ENCODE data around the gene WDR83. TPM values are rescaled to one million over a fixed set of nuclear protein-coding genes. Genes with fewer than 3 reads are reported as not detected.
A peak's percentile ranks its signal among the peaks of the same experiment; 100 is the strongest.

Gene WDR83
- total and polyA plus RNA-seq, 5 donors from 2014 or later, result 10.6 to 18.5 (median 13.0) TPM

DNA sequence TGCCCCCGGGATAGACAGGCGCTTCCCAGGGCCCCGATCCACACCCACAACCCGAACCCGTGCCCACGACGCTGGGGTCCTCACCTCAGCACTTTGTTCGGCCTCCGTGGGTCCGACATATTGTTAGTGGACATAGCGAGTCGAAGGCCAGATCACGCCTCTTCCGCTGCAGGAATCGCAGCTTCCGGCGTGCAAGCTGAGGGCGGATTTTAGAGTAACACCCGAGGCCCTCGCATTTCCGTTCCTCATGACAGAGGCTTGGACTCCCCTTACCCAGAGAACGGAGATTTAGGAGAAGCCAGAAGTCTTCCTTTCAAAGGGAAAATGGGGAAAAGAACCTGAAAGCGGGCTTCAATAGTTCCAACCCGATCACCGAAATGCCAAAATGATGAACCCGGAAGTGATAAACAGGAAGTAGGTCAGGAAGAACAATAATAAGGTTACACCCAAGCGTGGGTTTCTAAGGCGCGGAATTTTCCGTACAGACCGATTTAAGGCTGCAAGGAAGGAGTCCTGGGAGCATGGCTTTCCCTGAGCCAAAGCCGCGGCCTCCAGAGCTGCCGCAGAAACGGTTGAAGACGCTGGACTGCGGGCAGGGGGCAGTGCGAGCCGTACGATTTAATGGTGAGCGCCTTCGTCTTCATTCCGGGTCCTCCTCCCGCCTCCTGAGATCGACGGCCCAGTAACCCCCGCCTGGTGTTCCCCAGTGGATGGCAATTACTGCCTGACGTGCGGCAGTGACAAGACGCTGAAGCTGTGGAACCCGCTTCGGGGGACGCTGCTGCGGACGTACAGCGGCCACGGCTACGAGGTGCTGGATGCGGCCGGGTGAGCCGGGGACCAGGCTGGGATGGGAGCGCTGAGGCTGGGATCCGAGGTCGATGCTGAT is 2.9 kb downstream of the WDR83 start:
- H3K27me3 Mint-ChIP-seq, result no peaks in the 10 kb centered on the region
- no peaks in the 10 kb centered on the region for H3K9me3 Mint-ChIP-seq
- H3K4me1 Mint-ChIP-seq, result peaks cover 5 to 66% (median 34%) of the 10 kb centered on the region in 4 donors
- peaks cover 12% of the 10 kb centered on the region for H3K36me3 ChIP-seq (ENCODE audit: control insufficient read depth, insufficient read depth, low read length)
- peak overlapping the region; percentile 99 for H3K27ac Mint-ChIP-seq
- ATAC-seq (ENCODE audit: low read depth in 2 of 2), result peak; percentile 12 to 42
- H3K36me3 Mint-ChIP-seq, result peaks cover 8% of the 10 kb centered on the region
- no peaks in the 10 kb centered on the region for H3K27me3 ChIP-seq (ENCODE audit: control insufficient read depth, insufficient read depth, low read length)
- peak overlapping the region; percentile 97 for H3K27ac ChIP-seq (ENCODE audit: insufficient read depth, low read length, poor library complexity, severe bottlenecking)
- peak overlapping the region; percentile 91 to 100 (median 96) for H3K4me3 Mint-ChIP-seq
- H3K4me1 ChIP-seq (ENCODE audit: control insufficient read depth, insufficient read depth, low read length, poor library complexity, severe bottlenecking), result peaks cover 59% of the 10 kb centered on the region
- DNase-seq, result peak; percentile 64 to 87 (median 84)
- no peaks in the 10 kb centered on the region for H3K9me3 ChIP-seq (ENCODE audit: control insufficient read depth in 2 of 2, low read length in 2 of 2)
- H3K4me3 ChIP-seq (ENCODE audit: low read depth, low read length), result peak overlapping the region; percentile 92

DNA sequence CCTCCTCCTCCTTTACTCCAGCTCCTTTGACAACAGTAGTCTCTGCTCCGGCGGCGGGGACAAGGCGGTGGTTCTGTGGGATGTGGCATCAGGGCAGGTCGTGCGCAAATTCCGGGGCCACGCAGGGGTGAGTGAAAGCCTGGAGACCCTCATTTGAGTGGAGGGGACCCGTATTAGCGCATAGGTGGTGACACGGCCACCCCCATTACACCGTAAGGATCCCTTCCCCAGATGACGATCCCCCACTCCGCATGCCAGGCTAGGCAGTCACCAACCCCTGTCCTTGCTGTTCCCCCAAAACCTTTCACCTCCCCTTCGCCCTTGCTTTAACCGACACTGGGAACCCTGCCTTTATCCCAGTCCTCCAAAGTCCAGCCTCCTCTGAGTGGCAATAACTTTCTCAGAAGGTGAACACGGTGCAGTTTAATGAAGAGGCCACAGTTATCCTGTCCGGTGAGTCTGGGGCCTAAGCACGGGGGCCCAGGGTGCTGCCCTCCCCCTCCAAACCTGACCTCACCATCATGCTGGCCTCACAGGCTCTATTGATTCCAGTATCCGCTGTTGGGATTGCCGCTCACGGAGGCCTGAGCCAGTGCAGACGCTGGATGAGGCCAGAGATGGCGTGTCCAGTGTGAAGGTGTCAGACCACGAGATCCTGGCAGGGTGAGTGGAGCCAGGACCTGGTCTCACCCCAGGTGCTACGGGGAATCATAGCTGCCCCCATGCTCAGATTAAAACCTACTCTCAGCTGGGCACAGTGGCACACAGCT is 3.7 kb downstream of the WDR83 start:
- H3K4me3 ChIP-seq (ENCODE audit: low read depth, low read length), result peak overlapping the region; percentile 92
- peak overlapping the region; percentile 97 for H3K27ac ChIP-seq (ENCODE audit: insufficient read depth, low read length, poor library complexity, severe bottlenecking)
- Mint-ChIP-seq H3K27me3 (no peaks in the 10 kb centered on the region), H3K4me3 (peak overlapping the region; percentile 91 to 100 (median 96)), H3K27ac (peak overlapping the region; percentile 99), H3K4me1 (peaks cover 5 to 58% (median 29%) of the 10 kb centered on the region in 4 donors), H3K36me3 (peaks cover 10% of the 10 kb centered on the region), H3K9me3 (no peaks in the 10 kb centered on the region)
- H3K27me3 ChIP-seq (ENCODE audit: control insufficient read depth, insufficient read depth, low read length), result no peaks in the 10 kb centered on the region
- H3K4me1 ChIP-seq (ENCODE audit: control insufficient read depth, insufficient read depth, low read length, poor library complexity, severe bottlenecking), result peaks cover 51% of the 10 kb centered on the region
- no peaks in the 10 kb centered on the region for H3K9me3 ChIP-seq (ENCODE audit: control insufficient read depth in 2 of 2, low read length in 2 of 2)
- ATAC-seq (ENCODE audit: low read depth in 2 of 2) (no peak), DNase-seq (no peak)
- peaks cover 16% of the 10 kb centered on the region for H3K36me3 ChIP-seq (ENCODE audit: control insufficient read depth, insufficient read depth, low read length)

DNA sequence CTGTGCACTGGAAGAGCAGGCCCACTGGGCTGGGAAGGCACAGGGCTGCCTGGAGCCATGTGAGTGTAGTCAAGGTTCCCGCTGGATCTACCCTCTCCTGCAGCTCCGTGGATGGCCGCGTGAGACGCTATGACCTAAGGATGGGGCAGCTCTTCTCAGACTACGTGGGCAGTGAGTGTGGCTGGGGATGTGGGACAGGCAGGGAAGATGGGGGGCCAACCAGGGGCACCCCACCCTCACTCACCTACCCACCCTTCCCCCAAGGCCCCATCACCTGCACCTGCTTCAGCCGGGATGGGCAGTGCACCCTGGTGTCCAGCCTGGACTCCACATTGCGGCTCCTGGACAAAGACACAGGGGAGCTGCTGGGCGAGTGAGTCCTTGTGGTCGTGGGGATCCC is 6.1 kb downstream of the WDR83 start:
- Histone ChIP-seq H3K9me3 (ENCODE audit: control insufficient read depth in 2 of 2, low read length in 2 of 2) (no peaks in the 10 kb centered on the region), H3K4me1 (ENCODE audit: control insufficient read depth, insufficient read depth, low read length, poor library complexity, severe bottlenecking) (peaks cover 29% of the 10 kb centered on the region), H3K4me3 (ENCODE audit: low read depth, low read length) (no peak overlapping the region), H3K27ac (ENCODE audit: insufficient read depth, low read length, poor library complexity, severe bottlenecking) (no peak overlapping the region), H3K36me3 (ENCODE audit: control insufficient read depth, insufficient read depth, low read length) (peaks cover 36% of the 10 kb centered on the region), H3K27me3 (ENCODE audit: control insufficient read depth, insufficient read depth, low read length) (no peaks in the 10 kb centered on the region)
- H3K27me3 Mint-ChIP-seq, result peaks cover 4% of the 10 kb centered on the region
- H3K9me3 Mint-ChIP-seq, result no peaks in the 10 kb centered on the region
- ATAC-seq (ENCODE audit: low read depth in 2 of 2) (no peak), DNase-seq (no peak)
- H3K27ac Mint-ChIP-seq, result no peak overlapping the region
- peaks cover 5 to 50% (median 19%) of the 10 kb centered on the region in 4 donors for H3K4me1 Mint-ChIP-seq
- H3K36me3 Mint-ChIP-seq, result peaks cover 22% of the 10 kb centered on the region
- H3K4me3 Mint-ChIP-seq, result peak overlapping the region in 1 of 4 donors; percentile 87

DNA sequence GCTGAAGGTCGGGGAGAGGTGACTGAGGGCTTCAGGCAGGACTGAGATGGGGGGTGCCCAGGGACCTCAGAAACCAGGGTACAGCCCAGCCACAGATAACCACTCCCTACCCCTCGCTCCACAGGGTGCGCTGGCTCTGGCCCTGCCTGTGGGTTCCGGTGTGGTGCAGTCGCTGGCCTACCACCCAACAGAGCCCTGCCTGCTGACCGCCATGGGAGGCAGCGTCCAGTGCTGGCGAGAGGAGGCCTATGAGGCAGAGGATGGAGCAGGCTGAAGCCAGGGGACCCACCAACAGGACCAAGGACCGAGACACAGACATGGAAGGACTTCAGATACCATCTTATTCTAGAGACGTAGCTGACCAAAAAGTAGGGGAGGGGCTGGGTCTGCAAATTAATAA is 8.8 kb downstream of the WDR83 start:
- Mint-ChIP-seq H3K27me3 (peaks cover 4% of the 10 kb centered on the region), H3K4me1 (peaks cover 0 to 39% (median 15%) of the 10 kb centered on the region in 4 donors), H3K36me3 (peaks cover 31% of the 10 kb centered on the region), H3K4me3 (peak overlapping the region in 1 of 4 donors; percentile 88), H3K9me3 (no peaks in the 10 kb centered on the region), H3K27ac (no peak overlapping the region)
- Histone ChIP-seq H3K4me3 (ENCODE audit: low read depth, low read length) (no peak overlapping the region), H3K36me3 (ENCODE audit: control insufficient read depth, insufficient read depth, low read length) (peaks cover 54% of the 10 kb centered on the region), H3K27me3 (ENCODE audit: control insufficient read depth, insufficient read depth, low read length) (no peaks in the 10 kb centered on the region), H3K4me1 (ENCODE audit: control insufficient read depth, insufficient read depth, low read length, poor library complexity, severe bottlenecking) (peaks cover 10% of the 10 kb centered on the region), H3K9me3 (ENCODE audit: control insufficient read depth in 2 of 2, low read length in 2 of 2) (no peaks in the 10 kb centered on the region), H3K27ac (ENCODE audit: insufficient read depth, low read length, poor library complexity, severe bottlenecking) (no peak overlapping the region)
- ATAC-seq (ENCODE audit: low read depth in 2 of 2), result no peak
- DNase-seq, result no peak

DNA sequence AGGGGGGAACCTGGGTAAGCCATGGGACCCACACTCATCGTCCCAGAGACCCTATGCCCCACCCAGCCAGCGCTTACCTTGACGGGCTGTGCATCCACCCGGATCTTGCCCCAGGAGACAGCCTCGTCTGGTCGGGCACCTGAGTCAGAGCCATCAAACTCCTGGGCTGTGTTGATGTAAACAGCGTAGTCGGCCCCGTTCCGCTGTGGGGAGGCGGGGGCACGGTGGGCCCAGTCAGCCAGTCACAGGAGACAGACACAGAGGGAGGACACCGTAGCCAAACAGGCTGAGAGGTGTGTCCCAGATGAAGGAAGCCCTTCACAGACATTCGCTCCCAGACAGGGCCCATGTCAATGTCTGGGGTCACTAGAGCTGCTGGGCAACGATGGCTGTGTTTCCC is 9.3 kb downstream of the WDR83 start:
- Mint-ChIP-seq H3K27ac (no peak overlapping the region), H3K9me3 (no peaks in the 10 kb centered on the region), H3K36me3 (peaks cover 33% of the 10 kb centered on the region), H3K27me3 (peaks cover 4% of the 10 kb centered on the region), H3K4me3 (peak overlapping the region in 2 of 4 donors; percentile 73 to 88), H3K4me1 (peaks cover 2 to 38% (median 16%) of the 10 kb centered on the region in 4 donors)
- peaks cover 8% of the 10 kb centered on the region for H3K4me1 ChIP-seq (ENCODE audit: control insufficient read depth, insufficient read depth, low read length, poor library complexity, severe bottlenecking)
- H3K36me3 ChIP-seq (ENCODE audit: control insufficient read depth, insufficient read depth, low read length), result peaks cover 54% of the 10 kb centered on the region
- DNase-seq (no peak), ATAC-seq (ENCODE audit: low read depth in 2 of 2) (no peak)
- H3K27me3 ChIP-seq (ENCODE audit: control insufficient read depth, insufficient read depth, low read length), result no peaks in the 10 kb centered on the region
- H3K4me3 ChIP-seq (ENCODE audit: low read depth, low read length), result no peak overlapping the region
- no peak overlapping the region for H3K27ac ChIP-seq (ENCODE audit: insufficient read depth, low read length, poor library complexity, severe bottlenecking)
- no peaks in the 10 kb centered on the region for H3K9me3 ChIP-seq (ENCODE audit: control insufficient read depth in 2 of 2, low read length in 2 of 2)

DNA sequence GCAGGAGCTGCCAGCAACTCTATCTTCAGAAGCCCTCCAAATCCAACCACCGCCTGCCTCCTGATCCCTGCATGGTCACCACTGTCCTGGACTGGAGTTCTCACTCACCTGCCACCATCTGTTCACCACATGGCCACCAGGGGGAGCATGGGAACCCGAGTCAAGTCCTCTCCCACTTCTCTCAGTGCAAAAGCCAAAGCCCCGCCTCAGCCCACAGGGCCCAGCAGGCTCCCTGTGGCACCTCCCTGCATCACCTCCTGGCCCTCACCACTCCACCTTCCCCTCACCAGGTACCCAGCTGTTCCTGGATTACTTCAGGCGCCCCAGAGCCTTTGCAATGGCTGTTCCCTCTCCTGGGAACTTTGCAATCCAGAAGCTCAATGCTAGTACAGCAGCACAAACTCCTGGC is 9.8 kb downstream of the WDR83 start:
- H3K4me1 ChIP-seq (ENCODE audit: control insufficient read depth, insufficient read depth, low read length, poor library complexity, severe bottlenecking), result peaks cover 12% of the 10 kb centered on the region
- peaks cover 37% of the 10 kb centered on the region for H3K36me3 Mint-ChIP-seq
- peaks cover 6 to 42% (median 20%) of the 10 kb centered on the region in 4 donors for H3K4me1 Mint-ChIP-seq
- H3K27me3 Mint-ChIP-seq, result peaks cover 8% of the 10 kb centered on the region
- peak overlapping the region in 2 of 3 donors; percentile 40 to 60 for H3K27ac Mint-ChIP-seq
- no peaks in the 10 kb centered on the region for H3K9me3 Mint-ChIP-seq
- H3K27me3 ChIP-seq (ENCODE audit: control insufficient read depth, insufficient read depth, low read length), result no peaks in the 10 kb centered on the region
- peaks cover 54% of the 10 kb centered on the region for H3K36me3 ChIP-seq (ENCODE audit: control insufficient read depth, insufficient read depth, low read length)
- DNase-seq (peak; percentile 68 to 82 (median 73)), ATAC-seq (ENCODE audit: low read depth in 2 of 2) (peak; percentile 38 to 54)
- H3K27ac ChIP-seq (ENCODE audit: insufficient read depth, low read length, poor library complexity, severe bottlenecking), result no peak overlapping the region
- H3K4me3 Mint-ChIP-seq, result peak overlapping the region; percentile 17 to 88 (median 56)
- H3K4me3 ChIP-seq (ENCODE audit: low read depth, low read length), result no peak overlapping the region
- H3K9me3 ChIP-seq (ENCODE audit: control insufficient read depth in 2 of 2, low read length in 2 of 2), result no peaks in the 10 kb centered on the region

DNA sequence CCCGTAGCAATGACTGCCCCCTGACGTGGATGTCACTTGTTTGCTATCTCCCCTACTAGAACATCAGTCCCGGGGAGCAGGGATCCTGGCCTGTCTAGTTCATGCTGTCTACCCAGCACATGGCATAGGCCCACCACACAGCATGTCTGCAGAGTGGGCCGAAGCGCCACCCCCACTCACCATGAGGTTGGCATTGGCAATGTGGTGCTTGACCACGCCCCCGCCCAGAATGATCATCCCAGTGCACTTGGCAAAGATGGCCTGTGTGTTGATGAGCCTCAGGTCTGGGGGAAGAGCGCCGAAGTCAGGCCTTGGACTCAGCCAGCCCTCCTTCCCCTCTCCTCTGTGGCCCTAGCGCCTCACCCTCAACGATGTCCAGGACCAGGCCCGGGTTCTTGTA is 10.3 kb downstream of the WDR83 start:
- no peak for DNase-seq
- H3K4me1 Mint-ChIP-seq, result peaks cover 9 to 44% (median 22%) of the 10 kb centered on the region in 4 donors
- H3K4me1 ChIP-seq (ENCODE audit: control insufficient read depth, insufficient read depth, low read length, poor library complexity, severe bottlenecking), result peaks cover 14% of the 10 kb centered on the region
- no peak overlapping the region for H3K4me3 ChIP-seq (ENCODE audit: low read depth, low read length)
- H3K27ac Mint-ChIP-seq, result peak overlapping the region in 2 of 3 donors; percentile 73 to 94
- peaks cover 35% of the 10 kb centered on the region for H3K36me3 Mint-ChIP-seq
- peak overlapping the region in 3 of 4 donors; percentile 29 to 88 (median 73) for H3K4me3 Mint-ChIP-seq
- no peaks in the 10 kb centered on the region for H3K9me3 Mint-ChIP-seq
- no peaks in the 10 kb centered on the region for H3K9me3 ChIP-seq (ENCODE audit: control insufficient read depth in 2 of 2, low read length in 2 of 2)
- peaks cover 14% of the 10 kb centered on the region for H3K27me3 Mint-ChIP-seq
- H3K27me3 ChIP-seq (ENCODE audit: control insufficient read depth, insufficient read depth, low read length), result no peaks in the 10 kb centered on the region
- peaks cover 54% of the 10 kb centered on the region for H3K36me3 ChIP-seq (ENCODE audit: control insufficient read depth, insufficient read depth, low read length)
- no peak overlapping the region for H3K27ac ChIP-seq (ENCODE audit: insufficient read depth, low read length, poor library complexity, severe bottlenecking)
- no peak for ATAC-seq (ENCODE audit: low read depth in 2 of 2)
